Hippocampal formation (tissue), 2 donors: Measurements from ENCODE around the gene RNF135.
"Not testable (repeated sequence)": the region's sequence is repeated elsewhere in the genome, so short reads cannot be mapped to it uniquely, and the experiment has no call there.

Source experiments
- DNase-seq, 2 donors: peaks; one replicate each; lab custom pipeline; 2025; lab: John Stamatoyannopoulos, UW

RNF135 gene, protein sequence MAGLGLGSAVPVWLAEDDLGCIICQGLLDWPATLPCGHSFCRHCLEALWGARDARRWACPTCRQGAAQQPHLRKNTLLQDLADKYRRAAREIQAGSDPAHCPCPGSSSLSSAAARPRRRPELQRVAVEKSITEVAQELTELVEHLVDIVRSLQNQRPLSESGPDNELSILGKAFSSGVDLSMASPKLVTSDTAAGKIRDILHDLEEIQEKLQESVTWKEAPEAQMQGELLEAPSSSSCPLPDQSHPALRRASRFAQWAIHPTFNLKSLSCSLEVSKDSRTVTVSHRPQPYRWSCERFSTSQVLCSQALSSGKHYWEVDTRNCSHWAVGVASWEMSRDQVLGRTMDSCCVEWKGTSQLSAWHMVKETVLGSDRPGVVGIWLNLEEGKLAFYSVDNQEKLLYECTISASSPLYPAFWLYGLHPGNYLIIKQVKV

DNA sequence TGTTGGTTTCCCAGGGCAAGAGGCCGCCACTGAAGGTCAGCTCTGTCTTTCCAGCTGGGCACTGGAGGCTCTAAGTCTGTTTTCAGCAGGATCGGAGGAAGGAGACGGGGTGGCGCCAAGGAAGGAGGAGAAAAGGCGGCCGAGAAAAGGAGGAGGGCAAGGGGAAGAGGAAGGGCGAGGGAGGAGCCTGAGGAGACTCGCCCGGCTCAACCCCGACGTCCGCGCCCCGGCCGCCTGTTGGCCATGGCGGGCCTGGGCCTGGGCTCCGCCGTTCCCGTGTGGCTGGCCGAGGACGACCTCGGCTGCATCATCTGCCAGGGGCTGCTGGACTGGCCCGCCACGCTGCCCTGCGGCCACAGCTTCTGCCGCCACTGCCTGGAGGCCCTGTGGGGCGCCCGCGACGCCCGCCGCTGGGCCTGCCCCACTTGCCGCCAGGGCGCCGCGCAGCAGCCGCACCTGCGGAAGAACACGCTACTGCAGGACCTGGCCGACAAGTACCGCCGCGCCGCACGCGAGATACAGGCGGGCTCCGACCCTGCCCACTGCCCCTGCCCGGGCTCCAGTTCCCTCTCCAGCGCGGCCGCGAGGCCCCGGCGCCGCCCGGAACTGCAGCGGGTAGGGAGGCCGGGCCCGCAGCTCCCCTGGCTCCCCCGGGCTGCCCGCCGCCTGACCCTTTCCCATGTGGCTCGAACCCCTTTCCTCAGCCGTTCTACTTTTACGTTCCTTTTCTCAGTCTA is at the start of gene RNF135:
Gene RNF135 (plus strand): TSS at position 209 of the 737 bp plus-strand sequence. CDS start 35 bp downstream, at position 244.
- DNase-seq: peak; percentile 55 to 60

DNA sequence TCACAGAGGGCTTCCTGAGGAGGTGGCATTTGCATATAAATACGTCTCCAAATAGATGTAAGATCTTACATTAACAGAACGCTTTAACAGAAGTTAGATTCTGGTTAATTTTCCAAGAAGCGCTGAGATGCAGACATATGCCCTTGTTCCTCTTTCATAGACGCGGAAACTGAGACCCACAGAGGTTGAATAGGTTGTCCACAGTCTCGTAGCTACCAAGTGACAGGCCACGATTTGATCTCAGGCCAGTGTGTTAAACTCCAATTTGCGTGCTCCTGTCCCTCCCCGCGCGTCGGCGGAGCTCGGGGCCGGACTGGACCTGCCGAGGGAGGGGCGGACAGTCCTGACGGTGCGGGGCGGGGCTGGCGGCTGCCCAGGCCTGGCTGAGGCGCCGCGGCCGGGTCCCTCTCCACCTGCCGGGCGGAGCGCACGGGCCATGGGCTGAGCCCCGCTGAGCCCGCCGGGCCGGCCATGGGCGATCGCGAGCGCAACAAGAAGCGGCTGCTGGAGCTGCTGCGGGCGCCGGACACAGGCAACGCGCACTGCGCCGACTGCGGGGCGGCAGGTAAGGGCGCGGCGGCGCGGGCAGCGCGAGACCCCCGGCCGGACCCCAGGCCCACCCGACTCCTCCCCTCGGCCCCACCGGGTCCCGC is 49.2 kb upstream of the RNF135 start, which contains the start of gene ADAP2:
Gene ADAP2 (plus strand): TSS at position 402 of the 653 bp plus-strand sequence. CDS start 70 bp downstream, at position 472.
- peak in 1 of 2 donors; percentile 15 for DNase-seq

DNA sequence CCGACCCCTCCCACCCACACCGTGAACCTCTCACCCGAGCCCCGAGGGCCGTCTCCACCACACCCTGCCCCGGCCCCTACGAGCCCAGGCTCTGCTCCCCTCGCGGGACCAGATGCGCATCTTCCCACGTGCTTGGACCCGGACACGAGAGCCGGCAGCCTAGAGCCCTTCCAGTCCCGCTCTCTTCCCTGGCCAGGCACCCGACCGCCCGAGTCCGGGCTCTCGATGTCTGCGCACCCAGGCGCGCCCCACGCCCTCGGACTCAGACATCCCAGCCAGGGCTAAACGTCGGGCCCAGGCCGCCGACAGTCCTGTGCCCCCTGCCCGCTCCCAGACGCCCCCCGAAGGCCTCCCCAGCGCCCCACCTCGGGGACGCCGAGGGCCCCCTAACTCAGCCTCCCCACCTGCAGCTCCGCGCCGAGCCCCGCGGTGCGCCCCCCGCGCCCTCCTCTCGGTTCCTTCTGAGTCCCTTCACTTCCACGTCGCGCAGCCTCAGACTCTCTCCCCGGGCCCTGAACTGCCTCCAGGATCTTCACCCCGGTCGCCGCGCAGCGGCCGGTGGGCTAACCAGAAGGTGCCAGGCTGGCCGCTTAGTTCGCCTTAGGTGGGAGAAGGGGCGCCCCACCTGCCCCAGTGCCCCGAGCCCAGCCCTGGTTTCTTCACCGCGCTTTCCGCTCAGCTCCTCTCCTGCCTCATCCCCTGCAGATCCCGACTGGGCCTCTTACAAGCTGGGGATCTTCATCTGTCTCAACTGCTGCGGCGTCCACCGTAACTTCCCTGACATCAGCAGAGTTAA is 48.4 kb upstream of the RNF135 start:
- DNase-seq: peak in 1 of 2 donors; percentile 5

DNA sequence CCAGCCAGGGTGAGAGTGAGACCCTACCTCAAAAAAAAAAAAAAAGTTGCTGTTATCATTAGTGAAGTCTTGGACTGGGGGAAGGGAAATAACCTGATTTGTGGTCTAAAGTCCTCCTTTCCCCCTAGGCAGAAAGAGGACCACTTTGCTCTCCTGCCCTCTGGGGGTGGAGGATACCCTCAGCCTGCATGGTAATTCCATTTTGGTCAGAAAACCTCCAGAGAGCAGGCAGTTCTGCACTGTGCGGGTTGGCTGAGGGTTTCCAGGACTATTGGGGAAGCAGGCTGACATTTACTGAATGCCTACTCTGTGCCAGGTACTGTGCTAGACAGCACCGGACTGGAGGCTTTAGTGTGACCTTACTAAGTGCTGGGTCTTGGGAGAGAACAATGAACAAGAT is 46.5 kb upstream of the RNF135 start:
- no peak for DNase-seq

DNA sequence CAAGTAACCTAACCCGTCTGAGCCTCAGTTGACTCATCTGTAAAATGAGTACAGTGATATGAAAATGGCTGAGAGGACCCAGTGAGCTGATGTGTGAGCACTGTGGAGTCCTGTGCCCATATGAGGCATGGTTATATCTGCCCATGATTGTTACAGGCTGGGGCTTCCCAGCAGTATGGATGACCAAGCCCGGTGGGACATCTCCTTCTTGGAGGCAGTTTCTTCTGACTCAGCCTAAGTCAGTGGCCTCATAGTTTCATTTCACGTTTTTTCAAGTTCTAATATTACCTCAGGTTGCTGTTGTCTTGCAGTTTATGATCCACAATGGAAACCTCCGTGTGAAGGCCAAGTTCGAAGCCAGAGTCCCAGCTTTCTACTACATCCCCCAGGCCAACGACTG is 44.3 kb upstream of the RNF135 start:
- no peak for DNase-seq

DNA sequence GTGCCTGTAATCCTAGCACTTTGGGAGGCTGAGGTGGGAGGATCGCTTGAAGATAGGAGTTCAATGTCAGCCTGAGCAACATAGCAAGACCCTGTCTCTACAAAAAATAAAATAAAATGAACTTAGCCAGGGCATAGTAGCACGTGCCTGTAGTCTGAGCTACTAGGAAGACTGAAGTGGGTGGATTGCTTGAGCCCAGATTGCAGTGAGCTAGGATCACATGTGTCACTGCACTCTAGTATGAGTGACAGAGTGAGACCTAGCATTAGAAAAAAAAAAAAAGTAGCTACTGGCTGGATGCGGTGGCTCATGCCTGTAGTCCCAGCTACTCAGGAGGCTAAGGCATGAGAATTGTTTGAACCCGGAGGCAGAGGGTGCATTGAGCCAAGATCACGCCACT is 43.1 kb upstream of the RNF135 start:
- DNase-seq: no peak

DNA sequence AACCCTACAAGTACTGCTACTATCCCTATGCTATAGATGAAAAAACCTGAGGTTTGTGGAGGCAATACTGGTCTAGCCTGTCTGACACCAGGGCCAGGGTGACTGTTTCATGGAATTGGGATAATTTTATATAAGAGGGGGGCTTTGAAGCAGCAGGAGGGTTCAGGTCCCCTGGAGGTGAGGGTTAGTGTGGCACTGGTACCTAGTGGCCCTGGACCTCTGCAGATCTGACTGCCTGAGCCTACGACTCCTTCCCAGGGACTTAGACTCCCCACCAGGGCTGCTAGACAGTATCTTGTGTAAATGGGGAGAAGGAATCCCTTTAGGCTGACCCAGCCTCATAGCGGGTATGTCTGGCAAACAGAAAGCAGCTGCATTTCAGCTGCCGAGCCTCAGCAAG is 42.3 kb upstream of the RNF135 start:
- DNase-seq: no peak

DNA sequence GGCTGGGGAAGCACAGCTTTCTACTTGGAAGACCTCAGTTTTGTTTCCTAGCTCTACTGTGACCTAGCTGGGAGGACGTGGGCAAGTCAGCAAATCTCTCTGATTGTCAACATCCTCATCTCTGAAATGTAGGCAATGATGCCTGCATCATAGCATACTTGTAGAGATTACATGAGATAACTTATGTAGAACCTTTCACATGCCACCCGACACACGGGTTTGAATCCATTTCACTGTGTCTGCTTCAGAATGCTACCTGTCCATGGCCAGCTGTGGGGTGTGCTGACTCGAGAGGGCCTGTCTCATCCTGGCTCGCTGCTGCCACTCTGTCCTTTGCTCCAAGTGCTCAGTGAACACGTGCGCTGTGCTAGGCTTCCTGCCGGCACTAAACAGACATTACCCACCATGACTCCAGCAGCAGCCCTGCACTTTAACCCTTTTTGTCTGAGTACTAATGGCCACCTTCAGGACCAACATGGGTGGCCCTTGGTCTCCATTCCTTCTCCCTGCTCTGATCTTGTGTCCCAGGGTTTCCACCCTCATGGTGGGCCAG is 41.7 kb upstream of the RNF135 start:
- DNase-seq: no peak

DNA sequence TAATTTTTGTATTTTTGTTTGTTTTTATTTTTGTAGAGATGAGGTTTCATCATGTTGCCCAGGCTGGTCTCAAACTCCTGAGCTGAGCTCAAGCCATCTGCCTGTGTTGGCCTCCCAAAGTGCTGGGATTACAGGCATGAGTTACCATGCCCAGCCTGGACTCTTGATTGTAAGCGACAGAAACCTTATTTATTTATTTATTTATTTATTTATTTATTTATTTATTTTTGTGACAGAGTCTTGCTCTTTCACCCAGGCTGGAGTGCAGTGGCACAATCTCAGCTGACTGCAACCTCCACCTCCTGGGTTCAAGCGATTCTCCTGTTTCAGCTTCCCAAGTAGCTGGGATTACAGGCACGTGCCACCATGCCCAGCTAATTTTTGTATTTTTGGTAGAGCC is 41.0 kb upstream of the RNF135 start:
- not testable (repeated sequence) for DNase-seq

DNA sequence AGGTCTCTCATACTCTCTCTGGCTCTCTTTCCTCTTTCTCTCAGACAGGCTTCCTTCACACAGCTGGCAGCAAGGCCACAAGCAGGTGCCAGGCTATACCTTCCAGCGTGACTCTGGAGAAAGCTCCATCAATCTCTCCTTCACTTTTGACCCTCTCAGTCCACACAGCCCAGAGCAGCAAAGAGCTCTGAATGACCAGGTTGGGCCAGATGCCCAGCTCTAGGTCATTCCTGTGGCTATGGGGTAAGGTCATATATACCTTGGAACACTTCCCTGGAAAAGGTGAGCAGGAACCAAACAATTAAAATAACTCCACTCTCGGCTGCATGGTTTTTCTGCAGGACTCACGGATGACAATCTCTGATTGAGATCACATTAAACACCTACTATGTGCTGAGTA is 40.3 kb upstream of the RNF135 start:
- no peak for DNase-seq

DNA sequence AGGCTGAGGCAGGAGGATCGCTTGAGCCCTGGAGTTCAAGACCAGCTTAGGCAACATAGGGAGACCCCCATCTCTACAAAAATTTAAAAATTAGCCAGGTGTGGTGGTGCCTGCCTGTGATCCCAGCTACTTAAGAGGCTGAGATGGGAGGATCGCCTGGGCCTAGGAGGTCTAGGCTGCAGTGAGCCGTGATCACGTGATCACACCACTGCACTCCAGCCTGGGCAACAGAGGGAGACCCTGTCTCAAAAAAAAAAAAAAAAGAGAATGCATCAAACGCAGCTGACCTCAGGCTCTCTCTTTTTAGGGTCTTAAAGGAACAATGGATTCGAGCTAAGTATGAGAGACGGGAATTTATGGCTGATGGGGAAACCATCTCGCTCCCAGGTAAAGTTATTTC is 39.3 kb upstream of the RNF135 start:
- DNase-seq: not testable (repeated sequence)

DNA sequence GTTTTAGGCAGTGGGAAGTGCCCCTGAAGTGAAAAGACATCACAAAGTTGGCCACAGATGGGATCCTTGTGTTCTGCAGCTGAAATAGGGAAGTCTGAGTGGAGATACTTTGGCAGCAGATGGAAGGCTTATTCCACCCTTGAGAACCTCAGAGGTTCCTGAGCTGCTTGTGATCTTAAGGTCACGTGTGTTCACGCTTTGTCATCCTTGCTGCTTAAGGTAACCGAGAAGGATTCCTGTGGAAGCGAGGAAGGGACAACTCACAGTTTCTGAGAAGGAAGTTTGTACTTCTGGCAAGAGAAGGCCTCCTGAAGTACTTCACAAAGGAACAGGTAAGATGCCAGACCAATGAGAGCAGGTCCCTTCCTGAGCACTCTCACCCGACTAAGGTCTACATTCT is 36.9 kb upstream of the RNF135 start:
- DNase-seq: no peak

DNA sequence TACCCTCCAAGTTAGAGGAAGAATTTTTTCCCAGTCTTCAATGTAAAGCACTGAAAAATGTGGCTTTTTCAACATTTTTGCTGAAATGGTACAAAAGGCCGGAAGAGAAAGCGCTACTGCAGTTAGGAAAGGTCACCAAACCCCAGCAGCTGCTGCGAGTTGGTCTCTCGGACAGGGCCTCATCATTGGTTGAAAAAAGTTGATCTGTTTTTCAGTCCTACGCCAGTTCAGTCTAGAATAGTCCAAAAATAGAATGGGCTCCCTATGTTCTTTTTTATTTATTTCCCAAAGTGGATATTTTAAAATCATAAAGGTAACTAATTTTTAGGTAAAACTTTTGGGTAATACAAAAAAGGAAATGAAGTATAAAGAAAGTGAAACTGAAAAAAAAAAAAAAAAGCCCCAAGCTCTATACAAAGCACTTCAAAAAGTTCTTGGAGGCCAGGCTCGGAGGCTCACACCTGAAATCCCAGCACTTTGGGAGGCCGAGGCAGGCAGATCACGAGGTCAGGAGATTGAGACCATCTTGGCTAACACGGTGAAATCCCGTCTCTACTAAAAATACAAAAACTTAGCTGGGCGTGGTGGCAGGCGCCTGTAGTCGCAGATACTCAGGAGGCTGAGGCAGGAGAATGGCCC is 31.7 kb upstream of the RNF135 start:
- no peak for DNase-seq

DNA sequence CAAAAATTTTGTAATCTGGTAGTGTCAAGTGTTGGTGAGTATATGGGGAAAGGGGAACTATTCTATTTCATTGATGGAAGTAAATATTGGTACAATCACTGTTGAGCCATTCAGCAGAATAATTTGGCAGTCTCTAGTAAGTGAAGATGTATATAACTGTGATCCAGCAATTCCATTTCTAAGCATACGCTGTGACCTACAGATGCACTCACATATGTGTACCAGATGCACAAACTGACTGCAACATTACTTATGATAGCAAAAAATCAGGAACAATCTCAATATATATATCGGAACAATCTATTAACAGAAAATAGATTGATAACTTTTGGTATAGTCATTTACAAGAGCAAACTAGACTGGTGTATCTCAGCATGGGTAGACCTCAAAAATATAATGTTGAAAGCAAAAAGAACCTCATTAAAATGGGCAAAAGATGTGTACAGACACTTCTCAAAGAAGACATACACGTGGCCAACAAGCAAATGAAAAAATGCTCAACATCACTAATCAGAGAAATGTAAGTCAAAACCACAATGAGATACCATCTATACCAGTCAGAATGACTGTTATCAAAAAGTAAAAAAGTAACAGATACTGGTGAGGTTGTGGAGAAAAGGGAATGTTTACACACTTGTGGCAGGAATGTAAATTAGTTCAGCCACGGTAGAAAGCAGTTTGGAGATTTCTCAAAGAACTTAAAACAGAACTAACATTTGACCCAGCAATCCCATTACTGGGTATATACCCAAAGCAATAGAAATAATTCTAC is 28.3 kb upstream of the RNF135 start:
- DNase-seq: no peak

DNA sequence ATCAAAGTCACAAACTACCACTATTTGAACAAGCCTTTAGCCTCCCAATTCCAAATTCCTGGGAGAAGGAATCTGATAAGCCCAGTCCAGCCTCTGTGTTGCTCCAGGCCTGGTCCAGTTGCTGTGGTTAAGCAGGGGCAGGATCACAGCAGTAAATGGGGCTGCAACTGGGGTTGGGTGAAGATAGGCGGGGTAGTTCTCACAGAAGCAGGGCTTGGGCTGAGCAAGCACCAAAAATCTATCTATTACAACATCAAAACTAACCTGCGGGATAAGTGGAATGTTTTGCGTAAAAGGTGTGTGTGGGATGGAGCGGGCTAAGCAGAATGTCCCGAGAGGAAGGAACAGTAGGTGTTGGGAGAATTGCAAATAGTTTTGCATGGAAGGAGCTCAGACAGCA is 23.0 kb upstream of the RNF135 start:
- no peak for DNase-seq

DNA sequence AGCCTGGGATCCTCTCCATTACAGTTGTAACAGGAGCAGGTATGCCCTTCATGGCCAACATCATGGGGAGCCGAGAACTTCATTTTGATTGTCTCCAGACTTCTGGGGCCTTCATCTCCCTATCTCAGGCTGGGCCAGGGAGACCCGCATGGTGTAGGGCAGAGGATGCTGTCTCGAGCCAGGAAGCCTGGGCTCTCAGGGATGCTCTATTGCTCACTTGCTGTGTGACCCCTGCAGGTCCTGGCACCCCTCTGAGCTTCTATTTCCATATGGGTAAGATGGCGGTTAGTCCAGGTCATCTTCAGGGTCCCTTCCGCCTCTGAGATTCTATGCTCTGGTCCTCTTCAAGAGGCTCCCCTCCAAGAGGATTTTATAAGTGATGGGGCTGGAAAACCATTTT is 20.6 kb upstream of the RNF135 start:
- no peak for DNase-seq

DNA sequence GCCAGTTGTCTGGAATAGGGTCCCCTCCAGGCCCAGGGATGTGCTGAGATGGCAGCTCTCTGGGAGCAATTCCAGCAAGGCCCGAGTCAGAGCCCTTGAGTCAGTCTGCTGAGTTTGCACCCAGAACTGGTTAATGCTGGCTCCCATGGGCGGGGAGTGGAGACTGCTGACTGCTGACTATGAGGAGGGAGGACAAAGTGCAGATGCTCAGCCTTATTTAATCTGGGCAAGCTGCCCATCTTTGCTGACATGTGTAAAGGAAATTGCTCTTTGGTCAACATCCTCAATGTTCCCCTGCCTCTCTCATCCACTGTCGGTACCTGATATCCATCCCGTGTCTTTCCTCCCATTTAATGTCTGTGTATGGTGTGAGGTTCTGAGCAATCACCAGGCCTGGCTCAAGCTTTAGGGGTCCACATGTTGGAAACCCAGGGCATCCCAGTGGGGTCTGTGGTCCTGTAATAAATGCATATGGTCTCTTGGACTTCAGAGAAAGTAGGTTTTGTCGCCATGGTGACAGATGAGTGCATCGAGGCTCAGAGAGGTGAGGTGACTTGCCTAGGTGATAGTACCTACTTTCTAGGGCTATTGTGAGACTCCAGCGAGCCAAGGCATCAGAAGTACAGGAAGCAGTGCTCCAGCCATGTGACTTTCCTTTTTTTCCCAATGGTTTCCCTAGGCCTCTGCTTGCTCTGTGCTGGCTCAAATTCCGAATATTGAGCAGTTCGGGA is 20.0 kb upstream of the RNF135 start:
- DNase-seq: peak; percentile 9 to 14

DNA sequence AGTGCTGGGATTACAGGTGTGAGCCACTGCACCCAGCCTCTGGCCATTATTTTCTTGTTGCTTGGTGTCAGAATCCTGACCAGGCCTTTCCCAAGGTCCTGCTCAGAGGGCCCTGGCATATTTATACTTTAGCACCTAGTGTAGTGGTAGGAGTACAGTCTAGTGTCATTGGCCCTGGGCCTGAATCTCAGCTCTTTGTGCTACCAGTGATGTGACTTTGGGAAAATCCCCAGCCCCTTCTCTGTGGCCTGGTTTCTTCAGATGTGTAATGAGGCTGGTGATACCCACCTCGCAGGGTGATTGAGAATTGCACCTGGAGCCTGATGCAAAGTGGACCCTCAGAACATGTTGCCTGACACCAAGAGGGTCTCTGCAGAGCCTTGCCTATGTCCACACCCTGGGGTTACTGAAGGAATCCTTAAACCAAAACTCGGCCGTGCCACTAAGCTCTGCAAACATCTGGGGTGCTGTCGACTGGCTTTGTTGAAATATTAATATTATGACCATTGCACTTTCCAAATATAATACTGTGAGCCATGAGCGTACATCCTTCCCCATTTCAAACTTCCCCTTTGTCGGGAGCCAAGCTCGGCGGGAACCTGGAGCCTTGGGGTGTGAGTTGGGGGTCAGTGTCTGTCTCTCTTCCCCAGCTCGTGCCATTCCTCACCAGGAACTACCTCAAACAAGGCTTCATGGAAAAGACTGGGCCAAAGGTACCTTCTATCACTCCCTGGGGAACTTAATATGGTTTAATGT is 18.0 kb upstream of the RNF135 start:
- no peak for DNase-seq
